ENCODE measurements around the gene GPATCH3. TPM values are rescaled to one million over a fixed set of nuclear protein-coding genes. Genes with fewer than 3 reads are reported as not detected.

Gene GPATCH3
- polyA plus RNA-seq, 1 donor (not counting 4 experiments of a cell fraction or from before 2014, with no cell fraction given), result 5.7 TPM

DNA sequence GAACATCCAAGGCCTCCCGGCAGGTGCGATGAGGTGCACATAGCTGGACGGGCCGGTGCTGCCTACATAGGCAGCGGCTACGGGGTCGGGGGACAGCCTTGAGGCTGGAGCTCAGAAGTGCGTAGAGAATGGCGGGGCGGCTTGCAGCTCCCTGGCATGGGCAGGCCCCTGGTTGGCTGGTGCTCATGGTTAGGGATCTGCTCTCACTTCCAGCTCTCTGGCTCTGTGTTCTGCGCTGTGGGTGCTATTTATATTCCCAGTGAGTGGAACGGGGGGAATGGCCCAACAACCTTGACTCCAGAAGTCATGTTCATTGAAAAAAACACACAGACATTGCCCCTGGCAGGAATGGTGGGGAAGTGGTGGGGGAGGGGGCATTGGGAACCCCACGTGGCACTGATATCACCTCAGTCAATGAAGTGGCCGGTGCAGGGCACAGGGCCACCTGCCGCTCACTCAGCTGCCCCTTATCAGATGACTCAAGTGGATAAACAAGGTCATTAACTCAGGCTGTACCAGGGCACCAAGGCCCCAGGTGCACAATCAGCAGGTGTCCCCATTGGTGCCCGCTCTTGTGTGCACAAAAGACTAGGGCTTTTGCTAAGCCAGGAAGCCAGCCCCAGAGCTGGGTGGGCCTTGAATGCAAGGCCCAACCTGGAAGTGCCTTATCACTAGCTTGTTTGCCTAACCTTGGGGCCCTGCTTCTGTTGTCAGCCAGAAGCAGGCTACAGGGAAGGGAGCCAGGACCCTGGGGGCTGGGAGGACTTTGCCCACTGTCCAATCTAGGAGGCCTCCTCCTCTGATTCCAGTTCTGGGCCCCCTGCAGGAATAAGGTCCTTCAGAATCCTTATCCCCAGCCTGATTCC, 13.7 kb upstream of the GPATCH3 start, which contains the start of gene NR0B2:
Gene NR0B2 (minus strand): TSS at position 222 of the 866 bp plus-strand sequence. CDS start 35 bp downstream, at position 187.
- no peak for TF ChIP-seq EZH2 (IDR thresholded peaks at IDR 0.05; ENCODE audit: low read length)
- TF ChIP-seq, protein P1, sequence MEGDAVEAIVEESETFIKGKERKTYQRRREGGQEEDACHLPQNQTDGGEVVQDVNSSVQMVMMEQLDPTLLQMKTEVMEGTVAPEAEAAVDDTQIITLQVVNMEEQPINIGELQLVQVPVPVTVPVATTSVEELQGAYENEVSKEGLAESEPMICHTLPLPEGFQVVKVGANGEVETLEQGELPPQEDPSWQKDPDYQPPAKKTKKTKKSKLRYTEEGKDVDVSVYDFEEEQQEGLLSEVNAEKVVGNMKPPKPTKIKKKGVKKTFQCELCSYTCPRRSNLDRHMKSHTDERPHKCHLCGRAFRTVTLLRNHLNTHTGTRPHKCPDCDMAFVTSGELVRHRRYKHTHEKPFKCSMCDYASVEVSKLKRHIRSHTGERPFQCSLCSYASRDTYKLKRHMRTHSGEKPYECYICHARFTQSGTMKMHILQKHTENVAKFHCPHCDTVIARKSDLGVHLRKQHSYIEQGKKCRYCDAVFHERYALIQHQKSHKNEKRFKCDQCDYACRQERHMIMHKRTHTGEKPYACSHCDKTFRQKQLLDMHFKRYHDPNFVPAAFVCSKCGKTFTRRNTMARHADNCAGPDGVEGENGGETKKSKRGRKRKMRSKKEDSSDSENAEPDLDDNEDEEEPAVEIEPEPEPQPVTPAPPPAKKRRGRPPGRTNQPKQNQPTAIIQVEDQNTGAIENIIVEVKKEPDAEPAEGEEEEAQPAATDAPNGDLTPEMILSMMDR (optimal IDR thresholded peaks at IDR 0.05 in 1 of 3, IDR thresholded peaks at IDR 0.05 in 1 of 3, conservative IDR thresholded peaks at IDR 0.05 in 1 of 3; ENCODE audit: extremely low read depth in 1 of 3, insufficient read depth in 2 of 3, low read length in 3 of 3), result no peak
- Histone ChIP-seq H3K9me3 (ENCODE audit: control insufficient read depth, low read depth, low read length) (no peaks in the 10 kb centered on the region), H3K4me1 (ENCODE audit: control insufficient read depth, extremely low read depth, insufficient read depth, low read length) (no peaks in the 10 kb centered on the region), H3K27ac (ENCODE audit: control insufficient read depth, insufficient read depth, low read length) (no peak within 1 kb of the TSS), H3K36me3 (ENCODE audit: control insufficient read depth in 2 of 2, extremely low read depth in 1 of 2, insufficient read depth in 2 of 2, low read length in 2 of 2) (no peaks in the 10 kb centered on the region), H3K4me2 (ENCODE audit: control insufficient read depth, extremely low read depth, insufficient read depth, low read depth, low read length) (no peak within 1 kb of the TSS), H4K20me1 (ENCODE audit: control insufficient read depth, extremely low read depth, insufficient read depth, low read length) (no peaks in the 10 kb centered on the region), H3K9ac (ENCODE audit: control insufficient read depth, extremely low read depth, insufficient read depth, low read length) (no peak within 1 kb of the TSS), H3K4me3 (ENCODE audit: control insufficient read depth in 2 of 3, extremely low read depth in 1 of 3, insufficient read depth in 2 of 3, low read depth in 1 of 3, low read length in 3 of 3) (no peak within 1 kb of the TSS), H3K9me1 (ENCODE audit: control insufficient read depth, extremely low read depth, insufficient read depth, low read length) (no peaks in the 10 kb centered on the region), H3K27me3 (ENCODE audit: control insufficient read depth, extremely low read depth, insufficient read depth, low read length) (peaks cover 3% of the 10 kb centered on the region), H2AFZ (ENCODE audit: control insufficient read depth, low read length) (no peak within 1 kb of the TSS), H3K79me2 (ENCODE audit: control insufficient read depth, insufficient read depth, low read length) (no peaks in the 10 kb centered on the region)
- FAIRE-seq, result no peak
- DNase-seq (ENCODE audit: low read depth, low spot score), result no peak
- dilution Hi-C loops (cut with MboI; ENCODE audit: extremely low pct_ligation_motif_present, low sequenced_read_pairs), result no loop called here

DNA sequence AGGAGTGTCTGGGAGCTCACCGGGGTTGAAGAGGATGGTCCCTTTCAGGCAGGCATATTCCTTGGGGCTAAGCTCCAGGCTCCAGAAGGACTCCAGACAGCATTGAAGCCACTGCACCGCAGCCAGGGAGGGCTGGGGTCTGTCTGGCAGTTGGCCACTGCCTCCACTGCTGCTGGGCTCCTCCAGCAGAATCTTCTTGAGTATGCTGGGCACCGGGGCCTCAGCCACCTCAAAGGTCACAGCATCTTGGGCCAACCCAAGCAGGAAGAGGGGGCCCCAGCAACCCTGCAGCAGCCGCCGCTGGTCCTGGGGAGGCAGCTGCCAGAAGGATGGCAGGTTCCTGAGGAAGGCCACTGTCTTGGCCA, 13.1 kb upstream of the GPATCH3 start:
- Histone ChIP-seq H2AFZ (ENCODE audit: control insufficient read depth, low read length) (no peak overlapping the region), H3K9me1 (ENCODE audit: control insufficient read depth, extremely low read depth, insufficient read depth, low read length) (no peaks in the 10 kb centered on the region), H4K20me1 (ENCODE audit: control insufficient read depth, extremely low read depth, insufficient read depth, low read length) (no peaks in the 10 kb centered on the region), H3K4me1 (ENCODE audit: control insufficient read depth, extremely low read depth, insufficient read depth, low read length) (peaks cover under 1% of the 10 kb centered on the region), H3K4me3 (ENCODE audit: control insufficient read depth in 2 of 3, extremely low read depth in 1 of 3, insufficient read depth in 2 of 3, low read depth in 1 of 3, low read length in 3 of 3) (no peak overlapping the region), H3K79me2 (ENCODE audit: control insufficient read depth, insufficient read depth, low read length) (no peaks in the 10 kb centered on the region), H3K36me3 (ENCODE audit: control insufficient read depth in 2 of 2, extremely low read depth in 1 of 2, insufficient read depth in 2 of 2, low read length in 2 of 2) (no peaks in the 10 kb centered on the region), H3K27me3 (ENCODE audit: control insufficient read depth, extremely low read depth, insufficient read depth, low read length) (peaks cover 3% of the 10 kb centered on the region), H3K9me3 (ENCODE audit: control insufficient read depth, low read depth, low read length) (no peaks in the 10 kb centered on the region), H3K9ac (ENCODE audit: control insufficient read depth, extremely low read depth, insufficient read depth, low read length) (no peak overlapping the region), H3K27ac (ENCODE audit: control insufficient read depth, insufficient read depth, low read length) (no peak overlapping the region), H3K4me2 (ENCODE audit: control insufficient read depth, extremely low read depth, insufficient read depth, low read depth, low read length) (no peak overlapping the region)
- dilution Hi-C loops (cut with MboI; ENCODE audit: extremely low pct_ligation_motif_present, low sequenced_read_pairs), result no loop called here
- no peak for FAIRE-seq
- DNase-seq (ENCODE audit: low read depth, low spot score), result no peak
- no peak for TF ChIP-seq EZH2 (IDR thresholded peaks at IDR 0.05; ENCODE audit: low read length)
- TF ChIP-seq, protein P1 (optimal IDR thresholded peaks at IDR 0.05 in 1 of 3, IDR thresholded peaks at IDR 0.05 in 1 of 3, conservative IDR thresholded peaks at IDR 0.05 in 1 of 3; ENCODE audit: extremely low read depth in 1 of 3, insufficient read depth in 2 of 3, low read length in 3 of 3), result no peak

Measured in keratinocyte (primary cell).